Posterior vena cava (tissue), 2 donors: ENCODE measurements around the gene NPY1R. TPM values are rescaled to one million over a fixed set of nuclear protein-coding genes. Genes with fewer than 3 reads are reported as not detected.

ENCODE experiments used
- DNase-seq: peaks from one replicate; pipeline ENCODE4 v3.0.0-alpha.2; 2020; ENCODE audit warnings: low spot score
- intact Hi-C, 2 donors: fragments of 100-400 bp; cut with DNase I; formaldehyde crosslinking; loops; one replicate each; pipeline versions ENCODE4 v1.14.1 to v1.14.2; 2022 to 2023
- long read RNA-seq, 2 donors: library from polyadenylated mRNA; unstranded; transcript quantifications; one replicate each; pipeline ENCODE4 v2.0.0, GENCODE V29; 2020 to 2021
- total RNA-seq, 2 donors: library from RNA; stranded (reverse); fragmentation: NEBNext Ultra II Directional; extraction: Animal tissue kit (Norgen Biotek cat#: 25700); gene quantifications; one replicate each; pipeline ENCODE4 v1.2.1, GENCODE V29; 2021
- donor health status: DM: yes; HTN: yes; CAD: no.
- donor health status: DM: yes; HTN: yes; CAD: no.

NPY1R gene
- total RNA-seq: 100 to 1,000 TPM in 1 of 2 donors, 10 to 100 TPM in 1; 61.9 to 147 TPM
- long read RNA-seq, donor 1, transcript NPY1R-201 (3 exons, 3,029 nt): major isoform, 11 of 46 reads
- long read RNA-seq, donor 1, partial matches to known transcripts: 6 of 46 reads
- long read RNA-seq, donor 1, other reads (novel, unspliced or antisense): 27 of 46 reads
- long read RNA-seq, donor 2, transcript NPY1R-201 (3 exons, 3,029 nt): major isoform, 11 of 26 reads
- long read RNA-seq, donor 2, partial matches to known transcripts: 0 of 26 reads
- long read RNA-seq, donor 2, other reads (novel, unspliced or antisense): 14 of 26 reads

DNA sequence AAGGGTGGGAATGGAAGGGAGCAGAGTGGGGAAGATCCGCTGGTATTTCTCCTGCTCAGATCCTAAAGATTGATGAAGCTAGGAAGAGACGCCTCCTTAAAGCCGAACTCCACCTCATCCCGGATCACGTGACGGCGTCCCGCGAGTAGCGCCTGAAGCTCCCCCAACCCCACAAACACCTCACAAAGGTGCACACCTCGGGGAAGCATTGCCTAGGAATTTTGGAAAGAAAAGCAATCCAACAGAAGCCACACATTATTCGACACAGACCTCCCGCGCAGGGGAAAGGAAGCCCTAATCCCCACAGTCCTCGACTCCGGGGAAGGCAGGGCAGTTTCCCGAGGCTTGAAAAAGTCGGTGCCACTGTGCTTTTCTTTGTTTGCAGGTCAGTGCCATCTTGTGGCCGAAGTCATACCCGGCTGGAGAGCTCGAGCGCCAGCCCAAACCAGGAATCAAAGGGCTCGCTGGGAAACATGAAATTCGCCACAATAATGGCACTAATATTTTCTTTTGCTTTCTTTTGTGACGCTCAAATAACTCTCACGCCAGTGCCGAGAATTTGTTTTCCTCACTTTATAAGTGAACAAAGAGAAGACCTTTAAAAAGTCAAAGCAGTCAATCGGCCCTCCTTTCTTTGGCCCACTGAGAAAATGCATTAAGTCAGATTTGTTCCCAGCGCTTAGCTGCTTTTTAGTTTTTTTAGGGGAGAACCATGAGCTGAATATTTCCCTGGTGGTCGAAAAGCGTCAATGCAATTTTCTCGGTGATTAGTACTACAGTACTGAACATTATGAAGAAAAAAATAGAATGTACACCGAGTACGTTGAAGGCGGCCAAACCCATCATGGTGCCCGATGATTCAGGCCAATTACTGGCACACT, at the start of gene NPY1R:
Gene NPY1R, minus strand, starts transcription at position 71 of the 881 bp plus-strand sequence. CDS start 6,042 bp downstream, outside the sequence.
- peak; percentile 88 for DNase-seq
- intact Hi-C loops: loop anchor here in 1 of 2 donors (10.0 kb wide), 1 partner anchor 162 kb away; the partner anchor contains the start of gene TMA16

DNA sequence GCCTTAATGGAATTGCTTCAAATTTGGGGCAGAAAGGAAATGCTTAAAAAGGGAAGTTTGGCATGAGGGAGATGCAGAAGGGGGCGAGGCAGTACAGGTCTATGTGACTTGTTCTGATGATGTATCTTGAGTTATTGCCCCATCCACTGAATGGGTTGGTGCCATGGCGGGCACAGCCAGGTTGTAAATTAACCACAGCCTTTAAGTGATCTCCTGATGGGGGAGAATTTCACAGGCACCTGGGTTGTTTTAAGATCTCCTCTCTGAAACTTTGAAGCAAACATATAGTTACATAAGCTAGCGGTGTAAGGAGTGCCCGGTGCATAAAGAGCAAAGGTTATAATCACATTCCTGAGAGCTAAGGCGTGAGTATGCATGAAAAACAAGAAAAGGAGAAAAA, 48.3 kb upstream of the NPY1R start:
- intact Hi-C loops: no loop called here
- no peak for DNase-seq

DNA sequence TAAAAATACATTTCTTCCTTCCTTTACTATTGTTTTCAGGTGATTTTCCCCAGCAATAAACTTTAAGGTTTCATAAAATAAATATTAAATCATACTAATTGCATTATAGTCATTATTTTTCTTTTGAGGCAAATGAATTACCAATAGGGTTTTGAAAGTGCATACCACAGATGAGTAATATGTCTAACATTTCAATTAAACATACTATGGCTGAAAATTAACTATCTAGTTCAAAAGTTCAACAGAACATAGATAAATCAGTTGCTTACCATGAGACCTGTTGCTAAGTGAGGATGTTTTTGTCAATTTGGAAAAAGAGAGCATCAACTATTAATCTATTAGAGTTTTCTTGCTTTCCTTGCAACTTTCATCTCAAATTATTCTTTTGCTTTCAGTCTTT, 46.3 kb upstream of the NPY1R start:
- no peak for DNase-seq
- intact Hi-C loops: no loop called here

DNA sequence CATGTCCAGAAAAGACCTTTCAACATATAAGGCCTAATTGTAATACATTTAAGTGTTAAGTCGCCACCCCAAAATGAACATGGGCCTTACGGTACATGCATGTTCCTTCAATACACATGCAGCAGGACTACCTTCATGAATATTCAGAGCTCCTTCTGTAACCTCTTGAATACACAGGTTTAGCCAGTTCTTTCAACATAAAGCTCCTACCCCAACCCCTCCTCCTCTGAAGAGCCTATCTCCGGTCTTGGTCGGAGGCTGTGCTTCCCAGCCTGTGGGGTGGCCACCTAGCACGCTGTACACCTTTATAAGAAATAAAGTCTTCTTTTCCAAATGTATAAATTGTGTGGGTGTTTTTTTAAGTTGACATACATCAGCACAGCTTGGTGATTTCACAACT, 39.6 kb upstream of the NPY1R start:
- DNase-seq: no peak
- intact Hi-C loops: no loop called here

DNA sequence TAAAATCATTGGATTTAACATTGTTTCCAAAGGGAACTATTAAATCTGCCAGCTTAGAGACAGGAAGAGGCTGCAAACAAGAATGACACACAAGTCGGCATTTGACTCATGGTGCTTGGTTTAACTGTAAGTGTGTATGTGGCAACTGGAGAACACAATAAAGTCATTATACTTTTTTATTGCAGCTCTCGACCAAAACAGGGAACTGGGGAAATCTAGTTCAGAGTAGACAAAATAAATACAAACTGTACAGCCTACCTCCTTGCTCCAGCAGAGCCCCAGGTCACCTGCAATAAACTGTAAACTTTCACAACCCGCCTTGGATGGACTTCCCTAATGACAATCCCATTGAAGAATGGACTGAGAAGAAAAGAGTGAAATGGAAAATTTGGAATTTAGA, 35.3 kb upstream of the NPY1R start:
- intact Hi-C loops: no loop called here
- no peak for DNase-seq

DNA sequence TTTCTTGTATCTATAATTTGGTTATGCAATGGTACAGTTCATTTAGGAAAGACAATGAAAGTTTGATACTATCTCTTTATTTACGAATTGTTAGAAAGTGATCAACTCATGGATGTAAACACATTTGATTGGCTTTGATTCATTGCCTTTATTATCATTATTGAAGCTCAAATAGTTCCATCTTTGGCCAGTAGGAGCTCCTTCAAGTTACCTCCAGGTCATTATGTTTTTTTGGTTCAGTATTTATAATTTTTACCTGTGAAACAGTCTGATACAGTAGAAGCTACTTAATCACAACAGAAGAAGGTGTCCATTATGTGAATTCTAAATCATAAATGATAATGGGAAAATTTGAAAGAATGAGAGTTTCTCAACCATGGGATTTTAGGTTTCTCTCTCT, 23.7 kb upstream of the NPY1R start:
- intact Hi-C loops: no loop called here

DNA sequence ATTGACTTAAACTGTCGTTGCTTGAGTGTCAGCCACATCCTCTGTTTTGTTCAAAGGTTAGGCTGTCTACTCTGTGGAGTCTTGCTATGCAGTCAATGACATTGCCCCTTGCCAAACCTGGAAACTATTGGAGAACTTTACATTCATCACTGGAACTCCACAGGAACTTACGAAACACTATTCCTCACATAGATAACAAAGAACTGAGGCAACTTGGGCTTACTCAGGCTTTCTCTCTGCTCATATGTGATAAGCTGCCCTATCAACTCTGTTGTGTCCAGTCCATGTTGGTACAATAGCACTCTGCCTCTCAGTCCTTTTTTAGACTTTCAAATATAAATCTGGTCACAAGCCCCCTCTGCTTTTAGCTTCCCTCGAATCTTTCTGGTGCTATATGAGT, 20.7 kb upstream of the NPY1R start:
- intact Hi-C loops: no loop called here

More for the DNA sequence above, 23.7 kb upstream of the NPY1R start:
- DNase-seq: no peak

DNA sequence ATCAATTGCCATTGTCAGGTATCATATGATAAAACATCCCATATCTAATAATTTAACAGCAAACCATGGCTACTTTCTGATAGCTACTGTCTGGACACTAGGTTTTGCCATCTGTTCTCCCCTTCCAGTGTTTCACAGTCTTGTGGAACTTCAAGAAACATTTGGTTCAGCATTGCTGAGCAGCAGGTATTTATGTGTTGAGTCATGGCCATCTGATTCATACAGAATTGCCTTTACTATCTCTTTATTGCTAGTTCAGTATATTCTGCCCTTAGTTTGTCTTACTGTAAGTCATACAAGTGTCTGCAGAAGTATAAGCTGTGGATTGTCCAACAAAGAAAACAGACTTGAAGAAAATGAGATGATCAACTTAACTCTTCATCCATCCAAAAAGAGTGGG, 18.3 kb upstream of the NPY1R start:
- intact Hi-C loops: no loop called here

More for the DNA sequence above, 20.7 kb upstream of the NPY1R start:
- no peak for DNase-seq

DNA sequence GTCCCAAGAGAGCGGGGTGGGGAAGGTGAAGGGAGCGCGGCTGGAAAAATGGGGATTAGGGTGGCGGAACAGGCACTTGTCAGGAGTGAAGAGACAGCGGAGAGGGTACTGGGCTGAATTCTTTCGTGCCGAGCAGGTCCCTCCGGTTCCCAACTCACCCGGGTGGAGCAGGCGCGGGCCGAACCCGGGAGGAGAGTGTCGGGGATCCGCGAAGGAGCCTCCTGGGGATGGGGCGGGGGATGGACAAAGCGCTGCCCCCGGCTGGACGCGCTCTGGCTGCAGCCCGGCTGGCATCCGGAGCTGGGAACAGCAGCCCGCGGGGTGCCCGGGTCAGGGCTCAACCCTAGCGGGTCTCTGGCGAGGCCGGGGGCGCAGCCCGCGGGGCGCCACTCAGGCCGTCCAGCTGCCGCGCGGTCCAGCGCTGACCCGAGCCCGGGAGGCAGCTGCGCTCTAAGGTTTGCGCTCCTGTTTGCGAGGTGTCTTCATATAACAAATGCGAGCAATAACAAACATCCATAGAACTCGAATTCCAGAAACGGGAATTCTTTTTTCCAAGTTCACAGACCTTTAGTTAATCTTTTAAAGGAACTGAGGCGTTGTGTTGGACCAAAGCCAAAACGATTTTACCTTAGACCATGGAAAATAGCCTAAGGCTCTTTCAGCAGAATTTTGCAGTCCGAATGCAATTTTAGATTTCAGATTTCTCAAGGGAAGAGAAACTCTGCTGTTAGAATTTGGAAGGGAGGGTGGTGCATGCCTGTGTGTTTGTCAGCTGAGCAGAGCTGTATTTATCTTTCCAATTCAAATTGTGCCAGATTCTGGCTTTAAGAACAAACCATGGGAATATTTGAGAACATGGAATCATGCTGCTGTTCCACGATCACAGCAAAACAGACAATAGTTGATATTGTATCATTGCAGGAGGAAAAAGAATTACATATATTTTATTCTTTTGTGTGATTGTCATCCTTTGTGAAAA, 12.0 kb upstream of the NPY1R start:
- peak; percentile 81 for DNase-seq
- intact Hi-C loops: no loop called here

More for the DNA sequence above, 18.3 kb upstream of the NPY1R start:
- no peak for DNase-seq

DNA sequence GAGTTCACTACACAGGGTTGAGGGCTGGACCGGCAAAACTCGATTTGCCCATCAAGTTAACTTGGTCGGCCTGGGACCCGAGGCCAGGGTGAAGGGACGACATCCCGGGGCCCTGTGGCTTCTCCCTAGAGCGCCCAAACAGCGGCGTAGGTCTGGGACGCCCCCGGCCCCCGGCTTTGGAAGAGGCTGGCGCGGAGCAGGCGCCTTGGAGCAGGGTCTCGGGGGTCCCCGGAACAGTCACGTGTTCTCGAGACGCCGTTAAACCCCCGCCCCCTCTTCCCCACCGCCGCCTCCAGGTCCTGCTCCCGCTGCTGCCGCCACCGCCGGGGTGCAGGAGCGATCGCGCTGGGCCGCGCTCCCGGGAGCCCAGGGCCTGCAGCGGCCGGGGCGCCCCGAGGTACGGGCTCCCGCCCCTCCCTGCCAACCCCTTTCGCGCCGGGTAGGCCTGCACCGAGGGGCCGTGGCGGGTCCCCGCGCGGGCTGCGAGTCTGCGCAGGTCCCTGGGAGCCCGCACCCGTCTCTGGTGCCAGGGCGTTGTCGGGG, 11.3 kb upstream of the NPY1R start, which contains the start of gene NPY5R:
Gene NPY5R, plus strand, starts transcription at position 289 of the 543 bp plus-strand sequence. CDS start 6,382 bp downstream, outside the sequence.
- intact Hi-C loops: no loop called here
- DNase-seq: peak; percentile 78

DNA sequence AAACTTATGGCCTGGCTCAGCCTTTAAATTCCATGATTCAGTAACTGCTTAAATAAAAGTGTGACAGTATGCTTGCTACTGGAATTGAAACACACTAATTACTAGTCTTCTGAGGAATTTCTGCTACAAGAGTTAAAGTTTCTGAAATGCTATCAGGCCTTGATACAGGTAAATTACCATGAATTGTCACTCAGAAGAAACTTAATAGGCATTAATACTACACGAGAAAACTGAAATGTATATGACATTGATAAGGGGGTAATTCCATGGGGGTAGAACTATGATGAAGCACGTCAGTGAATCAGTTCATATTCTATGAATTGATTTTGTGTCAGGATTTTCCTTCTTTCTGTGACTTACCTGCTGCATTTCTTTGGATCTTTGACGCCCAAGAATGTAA, 3.0 kb upstream of the NPY1R start:
- no peak for DNase-seq
- intact Hi-C loops: loop anchor here in 1 of 2 donors (10.0 kb wide), 1 partner anchor 159 kb away; the partner anchor contains the start of gene TMA16

DNA sequence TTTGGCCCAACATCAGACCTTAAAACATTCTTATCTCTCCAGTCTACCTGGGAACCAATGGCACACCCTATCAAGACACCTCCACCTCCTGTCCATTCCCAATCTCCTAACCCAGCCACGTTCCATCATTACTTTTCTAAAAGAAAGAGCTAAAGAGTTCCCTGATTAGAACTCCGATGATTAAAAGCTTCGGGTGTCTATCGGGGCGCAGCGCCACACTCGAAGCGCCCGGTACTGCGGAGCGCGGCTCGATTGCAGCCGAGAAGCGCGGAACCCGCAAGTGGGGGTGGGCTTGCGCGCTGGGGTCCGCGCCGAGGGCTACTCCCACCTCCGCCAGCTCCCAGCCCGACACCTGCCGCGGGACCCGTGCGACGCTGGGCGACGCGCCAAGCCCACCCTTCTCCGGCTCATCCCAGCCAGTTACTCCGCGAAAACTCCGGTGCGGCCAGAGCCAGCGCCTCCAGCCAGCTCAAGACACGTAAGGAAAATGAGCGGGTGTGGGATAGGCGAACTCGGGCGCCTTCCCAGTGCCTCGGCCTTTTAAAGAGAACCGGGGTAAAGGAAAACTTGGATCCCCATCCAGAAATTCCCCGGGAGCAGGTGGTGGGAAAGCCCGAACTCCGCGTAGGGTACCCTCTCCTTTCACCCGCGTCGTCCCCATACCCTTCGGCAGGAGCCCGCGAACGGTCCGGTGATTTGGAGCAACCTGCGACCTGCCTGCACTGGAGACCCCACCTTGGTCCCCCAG, 593 bp downstream of the NPY1R start:
- DNase-seq: peak; percentile 78
- intact Hi-C loops: loop anchor here in 1 of 2 donors (10.0 kb wide), 1 partner anchor 163 kb away; the partner anchor contains the start of gene TMA16

DNA sequence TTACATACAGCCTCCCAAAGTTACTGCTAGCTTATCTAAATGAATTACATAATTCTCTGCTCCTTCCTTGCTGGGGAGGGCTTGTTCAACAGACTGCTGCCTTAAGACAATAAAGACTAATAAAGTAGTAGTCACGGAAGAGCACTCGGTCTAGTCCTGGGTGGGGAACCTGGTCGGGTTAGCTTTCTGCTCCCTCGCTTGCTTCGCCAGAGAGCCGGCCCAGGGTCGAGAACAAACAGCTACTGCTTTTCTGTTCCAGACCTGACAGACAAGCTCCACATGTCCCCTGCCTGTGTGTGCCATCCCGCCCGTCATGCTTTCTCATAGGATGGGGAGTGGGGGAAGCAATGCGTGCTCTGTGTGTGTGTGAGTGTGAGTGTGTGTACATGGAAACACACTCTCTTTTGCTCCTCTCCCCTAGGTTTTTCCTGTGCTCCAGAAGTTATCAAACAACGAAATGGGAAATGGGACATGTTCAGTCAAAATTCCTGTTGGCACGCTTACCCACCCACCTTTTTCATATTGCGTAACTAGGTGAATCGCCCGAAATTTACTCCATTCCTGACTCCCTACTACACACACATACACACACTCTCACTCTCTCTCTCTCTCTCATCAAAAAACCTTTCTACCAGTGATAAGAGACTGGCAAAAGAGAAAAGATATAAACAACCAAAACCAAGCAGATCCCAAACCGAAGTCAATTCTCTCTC, 1.3 kb downstream of the NPY1R start:
- DNase-seq: peak; percentile 63
- intact Hi-C loops: loop anchor here in 1 of 2 donors (10.0 kb wide), 1 partner anchor 164 kb away; the partner anchor contains the start of gene TMA16

DNA sequence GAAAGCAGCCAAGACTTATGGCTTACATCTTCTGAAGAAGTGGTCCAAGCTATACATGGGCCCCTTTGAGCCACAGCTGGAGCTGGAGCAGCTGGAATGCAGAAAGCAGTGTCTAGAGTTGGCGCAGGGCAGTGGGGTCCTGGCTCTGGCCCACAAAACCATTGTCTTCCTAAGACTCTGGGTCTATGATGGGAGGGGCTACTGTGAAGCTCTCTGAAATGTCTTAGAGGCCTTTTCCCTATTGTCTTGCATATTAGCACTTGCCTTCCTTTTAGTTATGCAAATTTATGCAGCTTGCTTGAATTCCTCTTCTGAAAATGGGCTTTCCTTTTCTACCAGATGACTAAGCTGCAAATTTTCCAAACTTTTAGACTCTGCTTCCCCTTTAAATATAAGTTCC, 15.3 kb downstream of the NPY1R start:
- intact Hi-C loops: no loop called here
- no peak for DNase-seq

DNA sequence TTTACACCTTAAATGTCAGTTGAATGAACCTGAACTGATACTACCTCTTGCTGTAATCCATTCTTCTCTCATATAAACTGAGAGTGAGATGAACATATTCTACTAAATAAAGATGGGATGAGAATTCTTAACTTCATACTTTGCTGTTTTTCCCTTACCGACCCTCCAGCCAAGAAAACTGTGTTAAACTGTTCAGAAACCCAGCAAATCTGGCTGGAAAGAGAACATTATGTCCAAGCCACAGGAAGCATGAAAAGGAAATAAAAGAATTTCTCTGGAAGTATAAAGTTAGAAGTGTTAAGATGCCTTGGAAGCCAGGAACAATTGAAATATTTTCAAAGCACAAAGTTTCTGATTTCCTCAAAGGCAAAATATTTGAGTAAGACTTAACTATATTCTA, 22.9 kb downstream of the NPY1R start:
- intact Hi-C loops: no loop called here
- DNase-seq: no peak

DNA sequence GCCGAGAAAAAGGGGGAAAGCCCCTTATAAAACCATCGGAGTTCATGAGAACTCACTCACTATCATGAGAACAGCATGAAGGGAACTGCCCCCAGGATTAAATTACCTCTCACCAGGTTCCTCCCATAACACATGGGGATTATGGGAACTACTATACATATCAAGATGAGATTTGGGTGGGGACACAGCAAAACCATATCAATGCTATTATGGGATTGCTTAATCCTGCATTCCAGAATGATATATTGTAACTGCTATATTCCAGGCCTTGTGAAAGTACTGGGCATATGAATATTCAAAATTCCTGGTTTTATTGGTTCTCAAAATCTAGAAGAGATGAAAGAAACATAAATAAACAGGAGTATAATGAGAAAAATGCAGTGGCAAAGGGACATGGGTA, 29.3 kb downstream of the NPY1R start:
- DNase-seq: no peak
- intact Hi-C loops: no loop called here

DNA sequence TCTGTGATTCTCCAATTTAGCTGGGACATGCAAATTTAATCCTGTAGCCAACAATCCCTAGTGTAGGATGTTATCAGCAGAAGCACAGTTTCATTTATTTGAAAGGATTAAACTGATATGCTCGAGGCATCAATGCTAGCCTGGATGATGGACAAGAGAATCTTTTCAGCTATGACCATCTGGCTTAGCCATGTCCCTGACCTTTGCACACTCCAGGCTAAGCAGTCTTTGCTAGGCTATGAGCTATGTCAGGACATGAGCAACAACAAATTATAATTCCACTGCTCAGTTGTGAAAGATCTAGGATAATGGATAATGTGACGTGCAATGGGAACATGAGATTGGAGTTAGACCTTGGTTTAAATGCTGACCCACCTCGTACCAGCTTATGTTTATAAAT, 32.0 kb downstream of the NPY1R start:
- intact Hi-C loops: no loop called here
- DNase-seq: no peak
